ENCODE measurements around the gene NMT1.

NMT1 gene

DNA sequence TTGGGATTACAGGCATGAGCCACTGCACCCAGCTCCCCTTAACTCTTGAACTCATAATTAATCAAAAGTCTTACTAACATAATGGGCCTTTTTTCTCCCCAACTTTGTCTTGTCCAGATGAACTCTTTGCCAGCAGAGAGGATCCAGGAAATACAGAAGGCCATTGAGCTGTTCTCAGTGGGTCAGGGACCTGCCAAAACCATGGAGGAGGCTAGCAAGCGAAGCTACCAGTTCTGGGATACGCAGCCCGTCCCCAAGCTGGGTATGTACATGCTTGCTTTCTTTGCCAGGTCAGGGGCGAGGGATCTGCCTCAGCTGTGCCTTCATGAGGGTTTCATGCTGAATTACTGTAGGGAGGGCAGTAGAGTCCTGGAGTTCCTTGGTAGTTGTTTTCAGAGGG lies 25.3 kb downstream of the NMT1 start:
- no peak for DNase-seq

- DNase-seq = no peak
These were observed 25.9 kb downstream of the NMT1 start for GRCh38 chr17:45086865-45087503.

GRCh38 chr17:45087504-45087975 lies 26.4 kb downstream of the NMT1 start:
- no peak for DNase-seq

DNA sequence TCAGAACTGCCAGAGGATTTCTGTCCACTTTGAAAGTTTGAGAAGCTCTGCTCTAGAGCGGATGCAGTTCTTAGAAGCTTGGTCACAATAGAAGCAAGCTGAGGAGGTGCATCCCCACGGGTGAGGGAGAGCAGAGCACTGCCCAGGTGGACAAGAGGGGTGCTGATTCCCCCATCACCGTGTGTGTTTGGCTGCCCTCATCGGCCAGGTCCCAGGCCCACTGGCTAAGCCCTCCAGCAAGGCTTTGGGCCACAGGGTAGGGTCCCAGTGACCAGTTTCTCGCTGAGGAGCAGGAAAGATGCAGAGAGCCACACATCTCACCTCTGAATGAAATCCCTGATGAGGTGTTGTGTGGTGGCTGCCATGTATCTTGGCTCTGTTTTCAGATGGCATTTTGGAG lies 26.9 kb downstream of the NMT1 start:
- no peak for DNase-seq

DNA sequence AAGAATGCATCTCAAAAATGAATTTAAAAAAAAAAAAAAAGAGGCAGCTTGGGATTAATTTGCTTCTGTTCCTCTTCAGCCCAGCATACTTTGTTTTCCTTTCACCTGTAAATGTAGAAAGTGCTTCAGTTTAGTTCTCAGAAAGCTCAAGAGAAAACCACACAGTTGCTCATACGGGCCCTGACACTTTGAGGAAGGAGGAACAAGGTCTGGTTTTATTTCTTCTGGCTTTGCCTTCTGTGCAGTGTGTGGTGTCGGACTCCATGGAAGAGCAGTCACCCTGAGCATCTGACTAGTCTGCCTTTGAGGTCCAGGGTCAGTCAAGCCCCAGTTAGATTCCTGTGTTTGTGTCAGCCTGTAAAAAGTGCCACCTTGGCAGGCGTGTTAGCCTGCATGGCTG lies 27.6 kb downstream of the NMT1 start:
- DNase-seq = no peak

- no peak for DNase-seq
These were observed 29.6 kb downstream of the NMT1 start for GRCh38 chr17:45090711-45091110.

DNA sequence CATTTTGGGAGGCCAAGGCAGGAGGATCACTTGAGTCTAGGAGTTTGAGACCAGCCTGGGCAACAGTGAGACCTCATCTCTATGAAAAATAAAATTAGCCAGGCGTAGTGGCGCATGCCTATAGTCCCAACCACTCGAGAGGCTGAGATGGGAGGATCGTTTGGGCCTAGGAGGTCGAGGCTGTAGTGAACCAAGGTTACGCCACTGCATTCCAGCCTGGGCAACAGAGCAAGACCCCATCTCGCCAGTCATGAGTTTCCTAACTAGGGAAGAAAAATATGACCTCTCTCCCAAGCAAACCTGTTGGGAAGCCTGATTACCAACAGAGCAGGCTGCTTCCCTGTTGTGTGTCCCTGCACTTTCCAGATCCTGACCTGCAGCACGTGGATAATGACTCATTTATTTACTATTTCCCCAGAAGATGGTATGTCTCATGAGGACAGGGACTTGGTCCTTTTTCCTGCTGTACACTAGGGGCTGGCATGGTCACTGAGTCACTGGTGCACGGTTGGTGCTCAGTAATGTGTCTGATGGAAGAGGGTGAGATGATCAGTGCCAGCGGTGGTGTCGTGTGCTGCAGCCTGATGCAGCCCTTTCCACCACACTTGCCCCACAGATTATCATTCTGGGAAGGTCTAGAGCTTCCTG lies 30.8 kb downstream of the NMT1 start:
- DNase-seq = no peak

DNA sequence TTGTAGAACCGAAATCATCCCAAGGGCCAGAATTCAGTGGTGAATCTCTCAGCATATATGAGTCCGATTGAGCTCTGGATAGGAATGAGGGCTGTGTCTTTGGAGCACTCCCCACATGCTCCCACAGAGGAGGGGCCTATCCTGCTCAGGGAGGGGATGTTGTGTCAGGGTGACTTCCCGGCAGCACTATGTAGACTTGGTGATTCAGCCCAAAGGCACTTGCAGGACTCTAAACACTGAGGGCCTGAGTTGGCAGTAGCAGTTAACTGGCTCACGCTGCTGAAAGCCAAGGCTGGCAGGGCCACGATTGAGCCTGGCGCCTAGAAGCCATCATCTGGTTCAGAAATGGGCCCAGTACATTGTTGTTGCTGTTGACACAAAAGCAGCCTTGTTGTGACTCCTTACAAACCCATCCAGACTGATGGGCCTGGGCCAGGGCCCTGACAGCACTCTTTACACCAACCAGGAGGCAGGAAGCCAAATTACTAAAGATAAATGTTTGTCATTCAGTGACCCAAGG lies 31.9 kb downstream of the NMT1 start:
- no peak for DNase-seq

- no peak for DNase-seq
These were observed 32.5 kb downstream of the NMT1 start for GRCh38 chr17:45093444-45094110.

GRCh38 chr17:45096141-45096540 lies 35.0 kb downstream of the NMT1 start:
- DNase-seq = no peak

DNA sequence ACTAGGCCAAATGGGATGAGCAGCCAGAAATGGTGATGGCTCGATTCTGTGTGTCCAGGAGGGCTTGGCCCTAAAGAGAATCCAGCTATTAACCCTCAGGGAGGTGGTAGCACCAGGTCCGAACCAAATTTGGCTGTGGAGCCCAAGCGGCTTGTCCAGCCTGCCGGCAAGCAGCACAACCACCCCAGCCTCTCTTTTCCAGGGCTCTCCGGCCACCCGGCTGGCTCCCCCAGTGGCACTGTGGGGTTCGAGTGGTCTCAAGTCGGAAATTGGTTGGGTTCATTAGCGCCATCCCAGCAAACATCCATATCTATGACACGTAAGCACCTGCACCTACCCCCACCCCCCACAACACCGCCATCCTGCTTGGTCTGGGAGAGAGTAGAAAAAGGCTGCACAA lies 35.8 kb downstream of the NMT1 start:
- DNase-seq = no peak

DNA sequence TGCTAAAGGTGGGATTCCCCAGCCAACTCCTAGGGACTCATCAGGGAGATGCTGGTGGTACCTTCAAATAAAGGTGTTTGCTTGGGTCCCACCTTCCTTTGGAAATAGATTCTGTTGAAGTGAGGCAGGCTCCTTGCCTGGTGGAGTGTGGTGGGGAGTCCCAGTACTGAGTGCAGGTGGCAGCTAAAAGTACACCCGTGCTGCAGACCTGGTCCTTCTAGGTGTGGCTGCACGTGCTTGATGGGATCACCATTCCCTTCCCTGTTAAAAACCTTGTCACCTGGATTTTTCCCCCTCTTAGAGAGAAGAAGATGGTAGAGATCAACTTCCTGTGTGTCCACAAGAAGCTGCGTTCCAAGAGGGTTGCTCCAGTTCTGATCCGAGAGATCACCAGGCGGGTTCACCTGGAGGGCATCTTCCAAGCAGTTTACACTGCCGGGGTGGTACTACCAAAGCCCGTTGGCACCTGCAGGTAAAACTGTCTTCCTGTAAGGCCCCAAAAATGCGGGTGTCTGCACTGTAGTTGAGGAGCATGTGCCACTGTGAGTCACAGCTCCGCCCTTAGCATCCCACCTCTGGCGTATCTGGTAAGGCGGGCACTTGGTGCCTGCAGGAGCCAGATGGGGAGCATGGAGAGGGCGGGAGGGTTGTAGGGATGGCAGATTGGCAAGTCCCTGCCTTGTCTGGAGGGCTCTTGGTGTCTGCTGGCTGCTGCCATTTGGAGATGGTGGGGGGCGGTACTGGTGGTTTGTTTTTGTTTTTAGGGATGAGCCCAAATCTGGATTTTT lies 37.2 kb downstream of the NMT1 start:
- DNase-seq = no peak

- peak; percentile 71 for DNase-seq
These were observed 37.9 kb downstream of the NMT1 start for GRCh38 chr17:45098869-45099616.

GRCh38 chr17:45101546-45101882 lies 40.4 kb downstream of the NMT1 start:
- DNase-seq = no peak

GRCh38 chr17:45101883-45102811 lies 41.0 kb downstream of the NMT1 start:
- no peak for DNase-seq

GRCh38 chr17:45102856-45103255 lies 41.7 kb downstream of the NMT1 start:
- DNase-seq = no peak

DNA sequence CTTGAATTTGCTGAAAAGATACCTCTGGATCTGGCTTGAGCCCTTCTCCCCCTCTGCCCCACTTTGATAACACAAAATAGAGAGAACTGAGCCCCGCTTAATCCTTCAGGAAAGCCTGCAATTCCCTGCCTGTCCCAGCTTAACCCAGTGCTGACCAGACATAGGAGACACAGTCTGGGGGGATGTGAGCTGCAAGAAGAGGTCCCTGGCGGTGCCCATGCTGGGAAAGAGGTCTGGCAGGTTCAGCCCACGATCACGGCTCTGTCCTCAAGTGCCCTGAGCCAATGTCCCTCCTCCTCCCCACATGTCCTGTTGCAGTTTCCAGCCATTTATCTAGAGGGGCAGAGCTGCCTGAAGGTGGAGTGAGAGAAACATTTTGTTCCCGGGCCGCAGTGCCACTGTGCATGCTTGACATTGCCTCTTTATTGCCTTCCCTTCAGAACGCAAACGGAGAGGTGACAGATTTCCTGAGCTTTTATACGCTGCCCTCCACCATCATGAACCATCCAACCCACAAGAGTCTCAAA lies 42.2 kb downstream of the NMT1 start:
- no peak for DNase-seq

DNA sequence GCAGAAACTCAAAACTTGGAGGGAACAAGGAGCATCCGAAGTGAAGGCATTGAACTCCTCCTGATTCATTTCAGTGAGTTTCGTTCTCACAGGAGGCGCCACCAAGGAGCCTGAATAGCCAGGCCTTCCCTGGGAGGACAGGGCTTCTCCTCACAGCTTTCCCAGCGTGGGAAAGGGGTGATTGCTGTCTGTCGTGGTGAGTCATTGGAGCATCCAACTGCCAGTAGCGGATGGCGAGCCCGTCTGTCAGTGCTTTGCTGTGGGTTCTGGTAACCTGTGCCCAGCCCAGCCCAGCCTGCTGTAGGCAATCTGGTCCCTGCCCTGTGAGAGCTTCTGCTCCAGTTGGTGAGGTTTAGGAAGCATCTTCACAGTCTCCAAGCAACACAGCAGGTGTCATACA lies 42.9 kb downstream of the NMT1 start:
- DNase-seq = no peak

DNA sequence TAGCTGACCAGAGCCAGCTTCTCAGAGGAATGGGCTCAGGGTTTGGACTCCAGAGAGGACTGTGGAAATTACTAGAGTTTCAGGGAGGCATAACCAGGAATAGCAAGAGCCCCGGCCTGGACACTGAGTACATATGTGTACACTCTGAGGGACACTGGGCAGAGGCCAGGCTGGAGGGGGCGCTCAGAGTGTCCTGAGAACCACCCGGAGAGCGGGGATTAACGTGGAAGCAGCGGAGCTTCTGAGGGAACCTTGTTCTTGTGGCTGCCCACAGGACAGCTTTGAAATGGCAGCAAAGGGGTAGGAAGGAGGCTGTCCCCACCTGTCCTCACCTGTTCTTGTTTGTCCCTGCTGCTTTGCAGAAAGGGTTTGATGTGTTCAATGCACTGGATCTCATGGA lies 43.4 kb downstream of the NMT1 start:
- no peak for DNase-seq

GRCh38 chr17:45104907-45105624 lies 43.9 kb downstream of the NMT1 start:
- DNase-seq = no peak

Measured in T-helper 9 cell (primary cell).